ENCODE data around the gene PRLHR. TPM values are rescaled to one million over a fixed set of nuclear protein-coding genes. Genes with fewer than 3 reads are reported as not detected.
"Not testable (repeated sequence)": the region's sequence is repeated elsewhere in the genome, so short reads cannot be mapped to it uniquely, and the experiment has no call there.

Gene PRLHR
- total and polyA plus RNA-seq, 2 donors (not counting 1 experiment from before 2014, with no cell fraction given), result not detected

DNA sequence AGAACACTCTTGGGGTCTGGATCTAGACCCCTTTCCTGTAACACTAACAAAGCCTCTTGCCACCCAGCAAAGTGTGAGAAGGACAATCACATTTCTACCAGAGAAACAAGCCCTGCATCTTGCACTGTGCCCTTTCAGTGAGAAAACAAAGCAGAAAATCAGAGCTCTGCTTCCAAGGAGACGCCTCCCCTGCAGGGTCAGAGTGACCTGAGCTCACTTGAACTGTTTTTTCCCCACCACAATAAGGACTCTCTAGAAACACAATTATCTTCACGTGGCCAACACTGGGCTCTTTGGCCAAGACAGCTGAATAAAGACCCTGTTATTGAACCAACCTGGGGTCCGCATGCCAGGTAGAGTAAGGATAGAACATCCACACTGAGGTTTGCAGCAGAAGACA lies 30.1 kb upstream of the PRLHR start:
- H3K79me2 ChIP-seq (ENCODE audit: control insufficient read depth, insufficient read depth, low read length), result no peaks in the 10 kb centered on the region
- TF ChIP-seq EZH2 (IDR thresholded peaks at IDR 0.05; ENCODE audit: low read length, missing control alignments), result no peak
- TF ChIP-seq, protein P1, sequence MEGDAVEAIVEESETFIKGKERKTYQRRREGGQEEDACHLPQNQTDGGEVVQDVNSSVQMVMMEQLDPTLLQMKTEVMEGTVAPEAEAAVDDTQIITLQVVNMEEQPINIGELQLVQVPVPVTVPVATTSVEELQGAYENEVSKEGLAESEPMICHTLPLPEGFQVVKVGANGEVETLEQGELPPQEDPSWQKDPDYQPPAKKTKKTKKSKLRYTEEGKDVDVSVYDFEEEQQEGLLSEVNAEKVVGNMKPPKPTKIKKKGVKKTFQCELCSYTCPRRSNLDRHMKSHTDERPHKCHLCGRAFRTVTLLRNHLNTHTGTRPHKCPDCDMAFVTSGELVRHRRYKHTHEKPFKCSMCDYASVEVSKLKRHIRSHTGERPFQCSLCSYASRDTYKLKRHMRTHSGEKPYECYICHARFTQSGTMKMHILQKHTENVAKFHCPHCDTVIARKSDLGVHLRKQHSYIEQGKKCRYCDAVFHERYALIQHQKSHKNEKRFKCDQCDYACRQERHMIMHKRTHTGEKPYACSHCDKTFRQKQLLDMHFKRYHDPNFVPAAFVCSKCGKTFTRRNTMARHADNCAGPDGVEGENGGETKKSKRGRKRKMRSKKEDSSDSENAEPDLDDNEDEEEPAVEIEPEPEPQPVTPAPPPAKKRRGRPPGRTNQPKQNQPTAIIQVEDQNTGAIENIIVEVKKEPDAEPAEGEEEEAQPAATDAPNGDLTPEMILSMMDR (conservative IDR thresholded peaks at IDR 0.05 in 1 of 2, IDR thresholded peaks at IDR 0.05 in 1 of 2; ENCODE audit: low read depth in 1 of 2, low read length in 2 of 2), result no peak
- no peak overlapping the region for H2AFZ ChIP-seq (ENCODE audit: low read length)
- H3K4me3 ChIP-seq (replicated peaks in 1 of 4; ENCODE audit: control extremely low read depth in 1 of 4, insufficient read depth in 1 of 4, low read depth in 3 of 4, low read length in 4 of 4), result no peak overlapping the region
- no peaks in the 10 kb centered on the region for H4K20me1 ChIP-seq (ENCODE audit: control insufficient read depth, extremely low read depth, insufficient read depth, low read length)
- H3K4me1 ChIP-seq (ENCODE audit: control insufficient read depth, extremely low read depth, insufficient read depth, low read length), result no peaks in the 10 kb centered on the region
- no peak overlapping the region for H3K9ac ChIP-seq (ENCODE audit: insufficient read depth, low read length)
- H3K4me2 ChIP-seq (ENCODE audit: extremely low read depth, insufficient read depth, low read length), result no peak overlapping the region
- no peaks in the 10 kb centered on the region for H3K36me3 ChIP-seq (ENCODE audit: control insufficient read depth, insufficient read depth, low read length)
- DNase-seq (ENCODE audit: low read depth in 2 of 2), result no peak
- H3K9me3 ChIP-seq (ENCODE audit: control insufficient read depth, insufficient read depth, low read depth, low read length), result no peaks in the 10 kb centered on the region
- no peaks in the 10 kb centered on the region for H3K27me3 ChIP-seq (ENCODE audit: control insufficient read depth, insufficient read depth, low read length)
- no peak overlapping the region for H3K27ac ChIP-seq (ENCODE audit: insufficient read depth, low read length)

DNA sequence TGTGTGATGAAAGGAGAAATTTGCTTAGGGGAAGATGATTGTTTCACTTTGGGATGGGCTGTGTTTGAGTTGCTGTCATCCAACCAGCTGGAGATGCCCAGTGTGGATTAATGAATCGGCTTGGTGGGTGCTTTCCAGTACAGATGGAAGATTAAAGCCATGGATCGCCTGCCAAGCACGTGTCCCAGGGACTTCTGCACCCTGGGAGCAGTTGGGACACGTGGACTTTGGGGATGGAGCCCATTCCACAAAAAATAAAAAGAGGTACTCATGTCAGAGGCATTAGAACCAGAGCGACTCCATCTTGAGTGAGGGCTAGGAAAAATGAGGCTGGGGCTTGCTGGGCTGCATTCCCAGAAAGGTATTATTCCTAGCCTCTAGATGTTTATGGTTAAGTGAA lies 29.3 kb upstream of the PRLHR start:
- no peak overlapping the region for H3K9ac ChIP-seq (ENCODE audit: insufficient read depth, low read length)
- H3K36me3 ChIP-seq (ENCODE audit: control insufficient read depth, insufficient read depth, low read length), result no peaks in the 10 kb centered on the region
- TF ChIP-seq, protein P1 (conservative IDR thresholded peaks at IDR 0.05 in 1 of 2, IDR thresholded peaks at IDR 0.05 in 1 of 2; ENCODE audit: low read depth in 1 of 2, low read length in 2 of 2), result no peak
- no peak for TF ChIP-seq EZH2 (IDR thresholded peaks at IDR 0.05; ENCODE audit: low read length, missing control alignments)
- no peaks in the 10 kb centered on the region for H3K27me3 ChIP-seq (ENCODE audit: control insufficient read depth, insufficient read depth, low read length)
- H3K4me1 ChIP-seq (ENCODE audit: control insufficient read depth, extremely low read depth, insufficient read depth, low read length), result no peaks in the 10 kb centered on the region
- H3K79me2 ChIP-seq (ENCODE audit: control insufficient read depth, insufficient read depth, low read length), result no peaks in the 10 kb centered on the region
- H3K4me2 ChIP-seq (ENCODE audit: extremely low read depth, insufficient read depth, low read length), result no peak overlapping the region
- H4K20me1 ChIP-seq (ENCODE audit: control insufficient read depth, extremely low read depth, insufficient read depth, low read length), result no peaks in the 10 kb centered on the region
- no peak overlapping the region for H2AFZ ChIP-seq (ENCODE audit: low read length)
- no peak overlapping the region for H3K4me3 ChIP-seq (replicated peaks in 1 of 4; ENCODE audit: control extremely low read depth in 1 of 4, insufficient read depth in 1 of 4, low read depth in 3 of 4, low read length in 4 of 4)
- DNase-seq (ENCODE audit: low read depth in 2 of 2), result no peak
- no peaks in the 10 kb centered on the region for H3K9me3 ChIP-seq (ENCODE audit: control insufficient read depth, insufficient read depth, low read depth, low read length)
- no peak overlapping the region for H3K27ac ChIP-seq (ENCODE audit: insufficient read depth, low read length)

- Histone ChIP-seq H3K4me1 (ENCODE audit: control insufficient read depth, extremely low read depth, insufficient read depth, low read length) (no peaks in the 10 kb centered on the region), H4K20me1 (ENCODE audit: control insufficient read depth, extremely low read depth, insufficient read depth, low read length) (no peaks in the 10 kb centered on the region), H3K4me2 (ENCODE audit: extremely low read depth, insufficient read depth, low read length) (no peak overlapping the region), H3K9ac (ENCODE audit: insufficient read depth, low read length) (no peak overlapping the region), H3K36me3 (ENCODE audit: control insufficient read depth, insufficient read depth, low read length) (no peaks in the 10 kb centered on the region), H3K4me3 (replicated peaks in 1 of 4; ENCODE audit: control extremely low read depth in 1 of 4, insufficient read depth in 1 of 4, low read depth in 3 of 4, low read length in 4 of 4) (no peak overlapping the region), H3K79me2 (ENCODE audit: control insufficient read depth, insufficient read depth, low read length) (no peaks in the 10 kb centered on the region), H2AFZ (ENCODE audit: low read length) (no peak overlapping the region), H3K27ac (ENCODE audit: insufficient read depth, low read length) (no peak overlapping the region), H3K27me3 (ENCODE audit: control insufficient read depth, insufficient read depth, low read length) (no peaks in the 10 kb centered on the region), H3K9me3 (ENCODE audit: control insufficient read depth, insufficient read depth, low read depth, low read length) (no peaks in the 10 kb centered on the region)
- TF ChIP-seq, protein P1 (conservative IDR thresholded peaks at IDR 0.05 in 1 of 2, IDR thresholded peaks at IDR 0.05 in 1 of 2; ENCODE audit: low read depth in 1 of 2, low read length in 2 of 2), result no peak
- no peak for TF ChIP-seq EZH2 (IDR thresholded peaks at IDR 0.05; ENCODE audit: low read length, missing control alignments)
- DNase-seq (ENCODE audit: low read depth in 2 of 2), result no peak
These were observed 26.0 kb upstream of the PRLHR start for GRCh38 chr10:118621304-118621942.

- not testable (repeated sequence) for H3K9me3 ChIP-seq (ENCODE audit: control insufficient read depth, insufficient read depth, low read depth, low read length); H3K79me2 ChIP-seq (ENCODE audit: control insufficient read depth, insufficient read depth, low read length); H3K9ac ChIP-seq (ENCODE audit: insufficient read depth, low read length); H3K4me2 ChIP-seq (ENCODE audit: extremely low read depth, insufficient read depth, low read length); H3K36me3 ChIP-seq (ENCODE audit: control insufficient read depth, insufficient read depth, low read length); H3K4me3 ChIP-seq (replicated peaks in 1 of 4; ENCODE audit: control extremely low read depth in 1 of 4, insufficient read depth in 1 of 4, low read depth in 3 of 4, low read length in 4 of 4); H3K4me1 ChIP-seq (ENCODE audit: control insufficient read depth, extremely low read depth, insufficient read depth, low read length); H4K20me1 ChIP-seq (ENCODE audit: control insufficient read depth, extremely low read depth, insufficient read depth, low read length); H3K27ac ChIP-seq (ENCODE audit: insufficient read depth, low read length); DNase-seq (ENCODE audit: low read depth in 2 of 2); H3K27me3 ChIP-seq (ENCODE audit: control insufficient read depth, insufficient read depth, low read length); H2AFZ ChIP-seq (ENCODE audit: low read length)
These were observed 18.4 kb upstream of the PRLHR start for GRCh38 chr10:118613863-118614262.

Measured in fibroblast of lung (primary cell).